ENCODE measurements around the gene FRAS1. TPM values are rescaled to one million over a fixed set of nuclear protein-coding genes. Genes with fewer than 3 reads are reported as not detected.
"Not testable (repeated sequence)": the region's sequence is repeated elsewhere in the genome, so short reads cannot be mapped to it uniquely, and the experiment has no call there.

FRAS1 gene
- total RNA-seq, 1 experiment from 2014 or later = 0.02 TPM

DNA sequence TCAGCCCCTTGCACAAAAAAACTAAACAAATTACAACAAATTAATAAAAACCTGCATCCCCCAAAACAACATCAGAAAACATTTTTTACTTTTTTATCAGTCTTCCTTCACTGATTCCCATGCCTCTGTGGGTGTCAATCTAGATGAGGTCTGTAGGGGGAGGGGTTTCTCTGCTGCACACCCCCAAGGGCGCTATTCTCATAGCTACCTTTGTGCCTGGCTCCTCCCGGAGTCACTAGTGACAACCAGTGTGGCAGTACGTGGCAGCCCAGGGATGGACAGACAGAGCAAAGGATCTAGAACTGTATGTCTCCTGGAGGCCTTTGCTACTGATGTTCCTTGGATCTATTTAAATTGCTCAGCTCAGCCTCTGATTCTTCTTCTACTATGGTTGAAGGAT is 266.3 kb downstream of the FRAS1 start:
- no peak for DNase-seq (ENCODE audit: low read depth)

DNA sequence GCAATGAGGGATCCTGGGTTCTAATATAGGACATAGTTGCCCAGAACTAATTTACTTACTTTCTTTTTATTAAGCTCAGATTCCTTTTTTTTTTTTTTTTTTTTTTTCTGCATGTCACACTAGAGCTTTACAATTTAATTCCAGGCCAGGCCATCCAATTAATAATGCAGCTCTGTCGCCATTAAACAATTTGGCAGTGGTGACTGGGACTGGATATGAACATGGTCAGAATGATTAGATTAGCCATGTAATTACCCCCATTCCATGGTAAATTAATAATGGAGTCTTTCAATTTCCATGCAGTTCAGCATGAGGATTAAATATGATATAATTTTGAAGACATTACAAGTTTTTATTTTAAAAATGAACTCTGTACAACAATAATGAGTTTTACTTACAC is 267.5 kb downstream of the FRAS1 start:
- DNase-seq (ENCODE audit: low read depth) = no peak

- DNase-seq (ENCODE audit: low read depth) = no peak
Measured at GRCh38 chr4:78325271-78326157, 268.4 kb downstream of the FRAS1 start.

DNA sequence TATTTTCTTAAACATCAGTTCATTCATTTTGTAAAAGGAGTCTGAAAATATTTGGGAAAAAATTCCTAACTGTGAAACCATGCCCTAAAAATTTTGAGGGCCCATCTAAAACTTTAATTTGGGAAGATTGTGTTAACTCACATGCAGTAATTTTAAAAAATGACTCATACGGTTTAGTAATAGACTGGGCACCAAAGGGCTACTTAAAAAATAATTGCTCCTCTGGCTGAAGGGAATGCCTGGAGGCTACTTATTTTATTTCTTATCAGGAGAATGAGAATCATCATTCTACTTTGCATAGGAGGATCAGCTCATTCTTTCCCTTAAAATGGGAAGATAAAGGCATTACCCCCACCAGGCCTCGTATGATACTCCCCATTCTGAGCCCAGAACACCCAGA is 271.5 kb downstream of the FRAS1 start:
- DNase-seq (ENCODE audit: low read depth) = not testable (repeated sequence)

DNA sequence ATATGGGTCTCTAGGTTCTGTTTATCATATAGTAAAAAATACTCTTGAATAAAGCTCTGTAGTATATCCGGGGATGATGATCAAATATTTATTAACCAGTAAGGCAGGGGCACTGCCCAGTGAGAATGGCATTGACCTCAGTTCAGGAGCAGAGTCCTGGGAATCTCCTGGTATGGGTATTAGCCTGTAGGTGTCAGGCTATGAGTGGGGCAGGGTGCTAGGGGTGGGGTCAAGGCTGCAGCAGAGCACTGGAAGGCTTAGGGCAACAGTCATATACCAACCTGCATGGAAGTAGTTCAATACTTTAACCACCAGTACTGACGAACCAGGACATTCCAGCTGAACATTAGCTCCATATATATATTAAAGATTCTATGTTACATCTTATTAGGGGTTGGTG is 274.1 kb downstream of the FRAS1 start:
- no peak for DNase-seq (ENCODE audit: low read depth)

- no peak for DNase-seq (ENCODE audit: low read depth)
Measured at GRCh38 chr4:78331965-78332364, 274.8 kb downstream of the FRAS1 start.

GRCh38 chr4:78332976-78333375 is 275.9 kb downstream of the FRAS1 start:
- DNase-seq (ENCODE audit: low read depth) = no peak

DNA sequence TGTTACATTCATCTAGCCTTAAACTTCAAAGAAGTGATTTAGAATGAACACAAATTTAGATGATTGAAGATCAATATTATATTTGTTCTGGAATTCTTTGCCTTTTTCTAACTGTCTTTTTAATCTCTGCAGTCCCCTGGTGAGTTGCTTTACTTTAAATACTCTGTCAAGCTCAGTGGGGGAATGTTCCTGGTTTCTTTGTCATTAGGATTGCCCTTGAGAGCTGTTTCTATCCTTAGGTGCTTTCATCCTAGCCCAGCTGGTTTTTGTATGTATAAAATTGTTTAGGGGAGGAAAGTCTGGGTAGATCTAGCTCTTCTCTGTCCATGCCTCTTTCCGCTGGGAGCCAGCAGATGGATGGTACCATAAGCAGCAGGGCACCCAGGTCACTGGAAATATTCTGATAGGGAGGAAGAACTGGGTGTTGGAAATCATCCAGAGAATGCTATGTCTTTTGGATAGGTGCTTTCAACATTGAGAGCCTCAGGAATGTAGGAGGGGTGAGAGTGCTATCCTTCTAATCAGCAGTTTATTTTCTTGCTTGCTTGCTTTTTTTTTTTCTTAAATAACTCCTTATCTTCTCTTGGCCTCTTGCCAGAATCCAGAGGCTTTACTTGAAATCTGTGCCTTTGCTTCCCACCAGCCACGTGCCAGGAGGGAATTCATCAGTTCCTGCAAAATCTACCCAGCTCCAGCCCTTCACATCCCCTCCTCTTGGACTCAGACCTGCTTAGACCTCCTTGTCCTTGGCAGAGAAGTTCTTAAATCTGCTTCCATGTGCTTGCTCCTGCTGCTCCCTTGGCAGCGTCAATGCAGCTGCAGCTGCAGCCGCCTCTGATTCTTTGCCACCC is 279.2 kb downstream of the FRAS1 start:
- DNase-seq (ENCODE audit: low read depth) = no peak

GRCh38 chr4:78337244-78338020 is 280.3 kb downstream of the FRAS1 start:
- DNase-seq (ENCODE audit: low read depth) = no peak

GRCh38 chr4:78342125-78342524 is 285.0 kb downstream of the FRAS1 start:
- DNase-seq (ENCODE audit: low read depth) = no peak

DNA sequence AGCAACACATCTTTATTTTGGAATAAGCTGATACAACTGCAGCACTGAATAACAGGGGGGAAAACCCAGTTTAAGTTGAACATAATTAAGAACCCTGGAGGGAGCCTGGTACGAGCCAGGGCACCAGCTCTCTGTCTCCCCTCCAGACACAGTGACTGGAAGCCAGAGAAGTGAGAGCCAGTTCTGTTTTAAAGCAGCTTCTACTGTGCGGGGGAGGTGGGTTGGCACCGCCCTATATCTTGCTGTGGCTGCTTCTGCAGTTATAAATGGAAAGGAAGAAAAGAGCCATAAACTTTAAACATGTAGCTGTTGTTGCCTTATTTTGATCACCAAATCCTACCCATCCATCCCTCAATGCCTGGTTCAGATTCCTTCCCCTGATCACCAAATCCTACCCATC is 286.6 kb downstream of the FRAS1 start:
- DNase-seq (ENCODE audit: low read depth) = no peak

DNA sequence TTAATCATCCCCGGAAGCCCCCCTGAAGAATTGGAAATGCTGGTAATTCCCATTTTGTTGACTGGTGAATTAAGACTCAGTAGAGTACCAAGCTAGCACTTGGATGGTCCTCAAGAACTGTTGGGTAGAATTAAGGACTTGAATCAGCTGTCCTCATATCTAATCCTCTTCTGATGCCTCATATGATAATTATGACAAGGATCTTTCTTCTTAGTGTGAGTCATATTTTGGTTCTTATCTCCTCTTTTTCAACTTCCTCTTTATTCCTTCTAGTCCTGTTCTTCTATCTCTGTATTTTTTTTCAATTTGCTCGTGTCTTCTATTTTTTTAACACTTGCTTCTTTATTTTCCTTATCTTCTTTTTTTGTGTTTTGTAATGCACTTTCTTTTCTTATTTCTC is 288.1 kb downstream of the FRAS1 start:
- DNase-seq (ENCODE audit: low read depth) = no peak

DNA sequence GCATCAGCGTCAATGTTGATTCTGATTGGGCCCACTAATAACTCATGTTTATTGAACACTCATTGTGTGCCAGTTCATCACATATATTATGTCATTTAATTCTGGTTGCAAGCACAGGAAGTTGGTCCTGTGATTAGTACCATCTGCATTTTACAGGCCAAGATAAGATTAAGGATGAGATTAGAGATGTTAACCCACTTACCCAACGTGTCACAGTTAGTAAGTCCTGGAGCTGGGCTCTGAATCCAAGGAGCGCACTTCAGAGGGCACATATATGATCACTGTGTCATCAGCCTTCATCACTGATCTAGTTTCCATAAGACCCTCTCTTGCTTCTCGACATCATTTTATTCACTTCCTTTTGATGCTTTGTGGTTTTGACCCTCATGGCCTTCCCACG is 289.1 kb downstream of the FRAS1 start:
- DNase-seq (ENCODE audit: low read depth) = no peak

- DNase-seq (ENCODE audit: low read depth) = no peak
Measured at GRCh38 chr4:78347527-78347926, 290.4 kb downstream of the FRAS1 start.

GRCh38 chr4:78353921-78354320 is 296.8 kb downstream of the FRAS1 start:
- DNase-seq (ENCODE audit: low read depth) = no peak

DNA sequence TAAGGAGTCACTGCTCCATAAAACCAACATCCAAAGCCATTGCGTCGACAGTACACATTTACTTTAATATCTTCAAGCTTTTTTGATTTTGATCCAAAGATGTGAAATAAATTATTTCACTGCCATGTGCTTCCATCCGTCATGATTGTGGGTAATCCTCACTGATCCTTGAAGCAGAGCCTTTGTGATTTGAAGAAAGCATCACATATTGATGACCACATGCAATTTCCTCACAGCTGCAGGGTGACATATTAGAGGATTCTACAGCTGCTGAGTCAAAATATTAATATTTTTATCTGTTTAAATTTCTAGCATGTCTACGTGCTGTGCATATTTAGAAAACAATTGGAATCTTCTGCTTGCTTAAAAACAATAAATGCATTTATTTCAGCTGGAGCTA is 297.7 kb downstream of the FRAS1 start:
- DNase-seq (ENCODE audit: low read depth) = no peak

DNA sequence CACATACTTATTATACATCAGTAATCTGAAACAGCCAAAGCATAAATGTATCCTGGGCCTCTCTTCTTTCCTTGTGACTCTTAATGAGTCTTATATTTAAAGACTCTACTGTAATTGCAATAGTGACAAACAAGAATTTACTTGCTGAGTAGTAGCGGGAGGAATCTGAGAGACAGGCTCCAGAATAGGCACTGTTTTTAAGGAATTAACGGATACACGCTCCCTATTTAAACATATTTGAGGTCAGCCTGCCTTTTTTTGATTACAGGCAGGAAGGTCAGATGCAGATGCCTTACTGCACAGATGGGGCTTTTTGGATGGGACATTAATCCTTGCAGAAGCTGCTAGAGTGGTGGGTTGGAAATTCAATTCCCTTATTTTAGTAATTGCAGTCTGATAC is 298.2 kb downstream of the FRAS1 start:
- no peak for DNase-seq (ENCODE audit: low read depth)

DNA sequence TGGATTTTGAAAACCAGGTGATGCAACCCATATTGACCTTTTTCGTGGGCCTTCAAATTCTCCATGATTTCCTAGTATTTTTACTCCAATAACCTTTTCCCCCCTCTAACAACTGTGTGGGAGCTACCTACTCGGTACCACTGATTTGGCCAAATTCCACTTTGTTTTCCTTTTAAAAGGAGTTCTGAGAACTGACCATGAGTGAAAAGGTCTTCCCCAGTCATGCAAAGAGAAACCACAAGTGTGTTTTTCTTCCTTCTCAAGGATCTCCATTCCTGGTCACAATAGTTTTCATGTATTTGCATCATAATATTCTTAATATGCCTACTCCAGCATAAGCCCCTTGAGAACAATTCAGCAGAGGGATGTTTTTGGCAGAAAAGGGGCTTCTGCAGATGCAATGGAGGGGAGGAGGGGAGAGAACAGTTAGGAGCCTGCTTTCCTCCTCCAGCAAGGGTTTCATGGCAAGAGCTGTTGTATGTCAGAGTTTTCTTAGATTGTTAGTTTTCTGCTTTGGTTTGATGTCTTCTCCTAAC is 299.2 kb downstream of the FRAS1 start:
- no peak for DNase-seq (ENCODE audit: low read depth)

DNA sequence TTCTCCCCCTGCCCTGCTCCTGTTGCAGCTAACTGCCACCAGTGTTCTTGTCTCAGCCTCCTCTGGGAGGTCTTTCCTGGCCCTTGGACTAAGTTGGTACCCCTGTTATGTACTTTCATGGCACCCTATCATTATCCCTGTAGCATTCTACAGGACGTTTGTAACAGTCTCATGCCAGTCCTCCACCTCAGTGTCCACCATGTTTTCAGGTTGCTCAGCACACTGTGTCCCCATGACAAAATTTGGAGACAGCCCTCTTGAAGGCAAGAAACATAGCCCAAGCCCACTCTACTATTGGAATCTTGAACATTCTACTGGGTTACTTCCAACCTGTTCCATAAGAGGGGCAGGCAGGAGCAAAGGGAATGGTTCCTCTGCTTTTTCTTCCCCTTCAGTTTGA is 300.0 kb downstream of the FRAS1 start:
- no peak for DNase-seq (ENCODE audit: low read depth)

DNA sequence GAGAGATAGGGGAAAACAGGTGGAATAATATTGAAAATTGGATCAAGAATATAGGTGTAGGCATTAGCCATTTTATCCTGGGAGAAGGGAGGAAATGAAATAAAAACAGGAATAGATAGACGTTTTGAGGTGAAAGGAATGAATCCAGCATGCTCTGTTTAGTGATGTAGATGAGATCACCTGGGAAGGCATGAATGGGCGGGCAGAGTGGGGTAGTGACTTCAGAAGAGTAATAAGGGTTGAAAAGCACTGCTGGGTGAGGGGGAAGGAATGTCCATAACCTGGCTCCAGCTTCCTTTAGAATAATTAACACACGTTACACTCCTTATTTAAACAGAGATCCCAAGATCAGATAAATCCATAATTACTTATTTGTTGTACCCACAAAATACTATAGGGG is 303.3 kb downstream of the FRAS1 start:
- no peak for DNase-seq (ENCODE audit: low read depth)

DNA sequence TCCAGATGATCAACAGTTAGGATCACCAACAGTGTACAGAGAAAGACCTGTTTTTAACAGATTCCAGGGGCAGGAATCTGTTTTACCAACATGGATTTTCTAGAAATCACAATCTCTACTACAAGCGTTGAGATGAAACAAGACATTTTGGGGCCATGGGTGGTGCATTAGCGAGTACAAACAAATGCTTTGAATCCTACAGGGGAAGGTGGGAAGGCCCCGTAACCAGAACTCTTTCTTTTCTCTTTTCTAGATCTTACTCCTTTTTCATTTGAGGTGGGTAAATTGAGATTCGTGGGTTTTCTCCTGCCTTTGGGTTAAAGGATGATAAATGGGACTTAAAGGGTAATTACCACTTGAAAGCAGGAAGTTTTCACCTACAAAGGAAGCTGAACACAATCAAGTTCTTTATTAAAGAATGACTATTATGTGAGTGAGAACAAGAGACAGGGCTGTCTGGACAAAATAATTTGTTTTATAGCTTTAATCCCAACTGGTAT is 304.5 kb downstream of the FRAS1 start:
- no peak for DNase-seq (ENCODE audit: low read depth)

DNA sequence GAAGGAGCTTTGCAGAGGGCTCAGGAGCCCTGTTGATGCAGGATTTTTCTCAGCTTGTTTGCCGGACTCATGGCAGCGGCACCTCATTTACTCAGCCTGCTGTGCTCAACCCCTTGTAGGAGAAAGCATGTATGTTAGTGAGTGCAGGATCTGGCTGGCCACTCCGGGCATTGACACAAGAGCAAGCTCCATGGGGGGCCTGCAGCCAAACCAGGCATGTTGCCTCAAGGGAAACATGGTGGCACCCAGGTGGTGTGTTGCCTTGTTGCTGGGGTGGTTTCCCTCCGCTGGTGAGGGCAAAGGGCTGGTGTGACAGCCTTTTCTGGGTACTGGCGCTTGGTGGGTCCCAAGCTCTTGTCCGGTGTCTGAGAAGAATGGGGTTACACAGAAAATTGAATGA is 305.2 kb downstream of the FRAS1 start:
- no peak for DNase-seq (ENCODE audit: low read depth)

Data from M059J (cell line).